OCI-LY1 (cell line): Measurements from ENCODE around the gene FA2H.

Experiments used
- EZH2 ChIP-seq: fragments of 200-600 bp; sonication (generic), shearing (Covaris generic); IDR thresholded peaks from 2 replicates; pipeline ENCODE4 v1.8.0; 2017; ENCODE audit warnings: borderline replicate concordance, mixed run types, mild to moderate bottlenecking, antibody characterized with exemption, low read length, moderate library complexity, mixed read lengths
- TF ChIP-seq, protein P1 (sequence below): fragments of 200-600 bp; sonication (generic), shearing (Covaris generic); IDR thresholded peaks from 2 replicates; pipeline ENCODE4 v1.5.1; 2017; ENCODE audit warnings: mild to moderate bottlenecking, antibody characterized with exemption, low read length, moderate library complexity, mixed read lengths

DNA sequence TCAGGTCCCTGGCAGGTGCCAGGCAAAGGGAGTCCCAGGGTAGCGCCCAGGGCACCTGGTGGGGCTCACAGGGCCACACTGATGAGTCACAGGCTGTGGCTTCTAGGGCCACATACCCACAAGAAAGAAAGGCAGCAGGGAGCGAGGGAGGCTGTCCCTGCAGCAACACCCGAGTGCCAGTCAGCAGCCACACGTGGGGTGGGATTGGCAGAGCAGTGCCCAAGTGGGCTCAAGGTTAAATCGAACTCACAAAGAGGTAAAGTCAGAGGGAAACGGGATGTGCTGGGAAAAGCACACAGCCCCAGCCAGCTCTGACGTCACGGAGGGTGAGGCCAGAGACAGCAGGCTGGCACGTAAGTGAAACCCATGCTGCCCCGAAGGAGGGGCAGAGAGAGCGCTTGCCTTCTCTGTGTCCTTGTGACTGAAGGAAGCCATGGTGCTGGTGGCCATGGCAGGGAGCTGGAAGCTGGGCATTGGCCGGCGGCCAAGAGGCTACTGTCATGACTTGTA is 33.8 kb downstream of the FA2H start:
- TF ChIP-seq, protein P1, sequence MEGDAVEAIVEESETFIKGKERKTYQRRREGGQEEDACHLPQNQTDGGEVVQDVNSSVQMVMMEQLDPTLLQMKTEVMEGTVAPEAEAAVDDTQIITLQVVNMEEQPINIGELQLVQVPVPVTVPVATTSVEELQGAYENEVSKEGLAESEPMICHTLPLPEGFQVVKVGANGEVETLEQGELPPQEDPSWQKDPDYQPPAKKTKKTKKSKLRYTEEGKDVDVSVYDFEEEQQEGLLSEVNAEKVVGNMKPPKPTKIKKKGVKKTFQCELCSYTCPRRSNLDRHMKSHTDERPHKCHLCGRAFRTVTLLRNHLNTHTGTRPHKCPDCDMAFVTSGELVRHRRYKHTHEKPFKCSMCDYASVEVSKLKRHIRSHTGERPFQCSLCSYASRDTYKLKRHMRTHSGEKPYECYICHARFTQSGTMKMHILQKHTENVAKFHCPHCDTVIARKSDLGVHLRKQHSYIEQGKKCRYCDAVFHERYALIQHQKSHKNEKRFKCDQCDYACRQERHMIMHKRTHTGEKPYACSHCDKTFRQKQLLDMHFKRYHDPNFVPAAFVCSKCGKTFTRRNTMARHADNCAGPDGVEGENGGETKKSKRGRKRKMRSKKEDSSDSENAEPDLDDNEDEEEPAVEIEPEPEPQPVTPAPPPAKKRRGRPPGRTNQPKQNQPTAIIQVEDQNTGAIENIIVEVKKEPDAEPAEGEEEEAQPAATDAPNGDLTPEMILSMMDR: no peak
- TF ChIP-seq EZH2: no peak
